Stomach (tissue), 9 donors: ENCODE measurements around the gene CMC4. TPM values are rescaled to one million over a fixed set of nuclear protein-coding genes. Genes with fewer than 3 reads are reported as not detected.

Source experiments
- DNase-seq, 2 donors: peaks; one replicate each; pipeline versions ENCODE4 v3.0.0 to v3.0.0-alpha.2; 2013 to 2019
- H3K27ac ChIP-seq, 5 donors: fragments of 200-600 bp in 4 of 5; sonication (generic) in 4 of 5; one replicate each; pipeline ENCODE4 v1.5.1; 2013 to 2019; ENCODE audit warnings: mild to moderate bottlenecking in 1 of 5, moderate library complexity in 1 of 5
- H3K27me3 ChIP-seq, 3 donors: fragments of 200-600 bp; sonication (generic); one replicate each; pipeline ENCODE4 v1.5.1; 2017 to 2019; ENCODE audit warnings: mixed run types in 1 of 3
- H3K36me3 ChIP-seq, 4 donors: fragments of 200-600 bp; sonication (generic); 1 replicate in 3 of 4; 2 replicates in 1 of 4; pipeline ENCODE4 v1.5.1; 2016 to 2019
- H3K4me1 ChIP-seq, 4 donors: fragments of 200-600 bp; sonication (generic); one replicate each; pipeline ENCODE4 v1.5.1; 2016 to 2019
- H3K4me3 ChIP-seq, 4 donors: fragments of 200-600 bp; sonication (generic) in 3 of 4; one replicate each; pipeline ENCODE4 v1.5.1; 2016 to 2019; ENCODE audit warnings: mild to moderate bottlenecking in 1 of 4
- H3K9me3 ChIP-seq, 4 donors: fragments of 200-600 bp; sonication (generic); one replicate each; pipeline ENCODE4 v1.5.1; 2016 to 2019
- EP300 ChIP-seq: sonication (generic); formaldehyde crosslinking; IDR thresholded peaks from one replicate; pipeline ENCODE4 v1.6.1; 2017; ENCODE audit warnings: antibody characterized with exemption
- POLR2A ChIP-seq, 4 donors: fragments of 450-650 bp; IDR thresholded peaks; one replicate each; pipeline ENCODE4 v1.6.1; 2016; ENCODE audit warnings: antibody characterized with exemption in 4 of 4, control low read depth in 2 of 4, mild to moderate bottlenecking in 1 of 4, moderate library complexity in 1 of 4
- POLR2AphosphoS5 ChIP-seq, 3 donors: sonication (generic); formaldehyde crosslinking; IDR thresholded peaks; one replicate each; pipeline ENCODE4 v1.6.1; 2016; ENCODE audit warnings: antibody characterized with exemption in 3 of 3
- WGBS, 5 donors: extraction: QIAGEN DNeasy Blood & Tissue Kit in 3 of 5; methylation state at CpG; one replicate each; pipeline versions ENCODE4 v1.1.5 to v1.1.7; 2013 to 2018; 5-methylcytosine and 5-hydroxymethylcytosine counted together
- intact Hi-C: fragments of 100-400 bp; cut with DNase I; formaldehyde crosslinking; loops from one replicate; pipeline ENCODE4 v1.15.1; 2023; ENCODE audit warnings: low total_unique reads
- polyA plus RNA-seq, 3 donors: library from polyadenylated mRNA; stranded (reverse); fragments of 200-250 nt; gene quantifications; one replicate each; pipeline ENCODE4 v1.2.3, GENCODE V29; 2013
- total RNA-seq, 5 donors: library from RNA; depleted of rRNA; stranded (reverse); fragments of >200 nt; gene quantifications; one replicate each; pipeline versions ENCODE4 v1.1.0 to v1.2.3, GENCODE V29; 2014 to 2016
- TF ChIP-seq, protein P1 (sequence below), 7 experiments: fragments of 450-650 bp in 4 of 7; fragments of 200-600 bp in 3 of 7; sonication (generic) in 3 of 7; IDR thresholded peaks; one replicate each; pipeline ENCODE4 v1.5.1; 2016 to 2019; ENCODE audit warnings: antibody characterized with exemption in 7 of 7, control low read depth in 2 of 7, mild to moderate bottlenecking in 1 of 7
- donor health status: healthy with polysubstance abuse.
- donor health status: Bipolar disorder and iron deficiency.
- donor health status: healthy.

The CMC4 gene
- total and polyA plus RNA-seq, 8 donors: 1.3 to 22.8 (median 21.0) TPM; not detected in 1

DNA sequence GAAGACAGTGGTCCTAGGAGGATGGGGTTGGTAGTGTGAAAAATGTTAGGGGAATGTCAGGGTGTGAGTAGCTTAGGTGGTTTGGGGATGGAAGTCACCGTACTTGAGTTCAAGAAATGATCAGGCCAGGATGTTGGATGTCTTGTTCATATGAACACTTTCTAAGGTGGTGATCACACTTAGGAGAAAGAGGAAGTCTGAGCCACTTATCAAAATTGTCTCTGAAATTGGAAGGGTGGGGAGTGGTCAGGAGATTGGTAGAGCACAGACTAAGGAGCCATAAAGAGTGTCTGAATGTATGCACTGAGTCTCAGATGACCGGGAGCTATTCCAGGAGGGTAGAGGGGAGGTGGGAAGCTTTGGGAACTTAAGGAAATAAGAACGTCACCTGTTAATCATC lies 17.3 kb downstream of the CMC4 start:
- DNase-seq: no peak
- Histone ChIP-seq H3K27ac (peak overlapping the region in 1 of 5 donors; percentile 20), H3K27me3 (no peaks in the 10 kb centered on the region), H3K4me1 (peaks cover 0 to 14% (median 4%) of the 10 kb centered on the region in 4 donors), H3K9me3 (no peaks in the 10 kb centered on the region), H3K4me3 (no peak overlapping the region), H3K36me3 (peaks cover 0 to 20% (median 12%) of the 10 kb centered on the region in 4 donors)
- TF ChIP-seq EP300 (no peak), POLR2A (IDR thresholded peaks at IDR 0.05) (no peak), POLR2AphosphoS5 (IDR thresholded peaks at IDR 0.05) (no peak)
- TF ChIP-seq, protein P1, sequence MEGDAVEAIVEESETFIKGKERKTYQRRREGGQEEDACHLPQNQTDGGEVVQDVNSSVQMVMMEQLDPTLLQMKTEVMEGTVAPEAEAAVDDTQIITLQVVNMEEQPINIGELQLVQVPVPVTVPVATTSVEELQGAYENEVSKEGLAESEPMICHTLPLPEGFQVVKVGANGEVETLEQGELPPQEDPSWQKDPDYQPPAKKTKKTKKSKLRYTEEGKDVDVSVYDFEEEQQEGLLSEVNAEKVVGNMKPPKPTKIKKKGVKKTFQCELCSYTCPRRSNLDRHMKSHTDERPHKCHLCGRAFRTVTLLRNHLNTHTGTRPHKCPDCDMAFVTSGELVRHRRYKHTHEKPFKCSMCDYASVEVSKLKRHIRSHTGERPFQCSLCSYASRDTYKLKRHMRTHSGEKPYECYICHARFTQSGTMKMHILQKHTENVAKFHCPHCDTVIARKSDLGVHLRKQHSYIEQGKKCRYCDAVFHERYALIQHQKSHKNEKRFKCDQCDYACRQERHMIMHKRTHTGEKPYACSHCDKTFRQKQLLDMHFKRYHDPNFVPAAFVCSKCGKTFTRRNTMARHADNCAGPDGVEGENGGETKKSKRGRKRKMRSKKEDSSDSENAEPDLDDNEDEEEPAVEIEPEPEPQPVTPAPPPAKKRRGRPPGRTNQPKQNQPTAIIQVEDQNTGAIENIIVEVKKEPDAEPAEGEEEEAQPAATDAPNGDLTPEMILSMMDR (IDR thresholded peaks at IDR 0.05): no peak
- intact Hi-C loops: no loop called here
- WGBS, 5 donors: 70 to 86% (median 85%) methylated on average over 3 of the region's 3 CpGs

DNA sequence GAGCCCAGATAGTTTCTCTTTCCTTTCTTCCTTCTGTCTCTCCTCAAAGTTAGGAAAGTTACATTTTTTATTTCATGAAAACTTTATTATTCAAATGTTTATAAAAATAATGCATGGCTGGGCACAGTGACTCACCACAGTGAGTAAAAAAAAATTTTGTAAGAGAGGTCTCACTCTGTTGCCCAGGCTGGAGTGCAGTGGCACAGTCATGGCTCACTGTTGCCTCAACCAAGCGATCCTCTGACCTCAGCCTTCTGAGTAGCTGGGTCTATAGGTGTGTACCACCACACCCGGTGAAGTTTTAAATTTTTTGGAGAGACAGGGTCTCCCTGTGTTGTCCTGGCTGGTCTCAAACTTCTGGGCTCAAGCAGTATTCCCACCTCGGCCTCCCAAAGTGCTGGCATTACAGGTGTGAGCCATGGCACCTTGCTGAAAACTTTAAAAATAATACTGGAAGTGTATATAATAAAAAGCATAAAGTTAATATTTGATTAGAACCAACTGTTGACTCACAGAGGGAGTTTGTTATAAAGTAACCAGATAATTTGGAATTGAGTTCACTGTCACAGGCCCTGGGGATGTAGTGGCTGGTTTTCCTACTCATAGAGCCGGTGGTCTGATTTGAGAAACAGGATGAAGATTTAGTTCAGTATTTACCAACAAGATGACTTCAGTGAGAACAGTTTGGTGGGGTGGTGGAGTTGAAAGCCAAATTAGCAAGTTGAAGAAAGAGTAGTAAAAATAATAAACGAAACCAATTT lies 18.0 kb downstream of the CMC4 start:
- Histone ChIP-seq H3K9me3 (no peaks in the 10 kb centered on the region), H3K27ac (peak overlapping the region in 1 of 5 donors; percentile 20), H3K4me3 (no peak overlapping the region), H3K36me3 (peaks cover 0 to 21% (median 13%) of the 10 kb centered on the region in 4 donors), H3K4me1 (peaks cover 0 to 14% (median 4%) of the 10 kb centered on the region in 4 donors), H3K27me3 (no peaks in the 10 kb centered on the region)
- WGBS, 5 donors: 62 to 83% (median 63%) methylated on average over 5 of the region's 5 CpGs
- intact Hi-C loops: no loop called here
- DNase-seq: no peak
- TF ChIP-seq, protein P1 (IDR thresholded peaks at IDR 0.05): no peak
- no peak for TF ChIP-seq POLR2A (IDR thresholded peaks at IDR 0.05)
- no peak for TF ChIP-seq EP300
- TF ChIP-seq POLR2AphosphoS5 (IDR thresholded peaks at IDR 0.05): no peak

DNA sequence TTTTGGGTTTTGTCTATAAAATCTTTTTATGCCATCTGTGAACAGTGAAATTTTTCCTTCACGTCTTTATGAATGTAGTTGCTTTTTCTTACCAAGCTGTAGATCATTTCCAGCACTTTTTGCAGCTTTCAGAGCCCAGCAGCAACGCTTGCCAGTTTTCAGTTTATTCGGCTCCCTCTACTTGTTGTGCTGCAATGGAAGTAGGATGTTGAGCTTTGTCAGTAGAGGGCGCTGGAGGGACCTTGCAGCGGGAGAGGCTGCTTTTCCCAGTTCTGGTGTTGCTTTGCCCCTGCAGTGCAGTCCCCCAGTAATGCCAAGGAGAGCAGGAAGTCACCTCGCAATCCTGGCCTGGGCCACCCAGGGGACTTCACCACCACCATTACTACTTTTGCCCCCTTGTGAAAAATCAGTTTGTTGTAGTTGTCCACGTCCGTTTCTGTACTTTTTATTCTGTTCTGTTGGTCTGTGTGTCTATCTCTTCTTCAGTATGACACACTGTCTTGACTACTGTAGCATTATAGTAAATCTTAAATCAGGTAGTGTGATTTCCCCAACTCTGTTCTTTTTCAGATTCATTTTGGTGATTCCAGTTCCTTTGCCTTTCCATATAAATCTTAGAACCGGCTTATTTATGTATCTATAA lies 21.8 kb downstream of the CMC4 start:
- 33 to 49% (median 45%) methylated on average over 8 to 9 of the region's 9 CpGs for WGBS, 5 donors

More for the DNA sequence above, 21.8 kb downstream of the CMC4 start:
- Histone ChIP-seq H3K27me3 (no peaks in the 10 kb centered on the region), H3K4me1 (no peaks in the 10 kb centered on the region), H3K36me3 (peaks cover 0 to 32% (median 20%) of the 10 kb centered on the region in 4 donors), H3K4me3 (no peak overlapping the region), H3K9me3 (no peaks in the 10 kb centered on the region), H3K27ac (peak overlapping the region in 1 of 5 donors; percentile 38)
- TF ChIP-seq EP300 (no peak), POLR2AphosphoS5 (IDR thresholded peaks at IDR 0.05) (peak in 1 of 3 donors; percentile 21)
- TF ChIP-seq, protein P1 (IDR thresholded peaks at IDR 0.05): peak in 3 of 7 experiments; percentile 12 to 28 (median 21)
- DNase-seq: peak; percentile 59 to 71
- intact Hi-C loops: no loop called here
